Mucosa of descending colon (tissue), 3 donors: ENCODE results near the gene CLIC3. TPM values are rescaled to one million over a fixed set of nuclear protein-coding genes. Genes with fewer than 3 reads are reported as not detected.

ENCODE experiments used
- ATAC-seq: fragments of 200-7000 bp; cut with Tn5 transposase; one replicate; pipeline ENCODE4 v1.9.1; 2020; ENCODE audit warnings: mild to moderate bottlenecking, moderate library complexity
- DNase-seq, 3 donors: peaks; one replicate each; pipeline ENCODE4 v3.0.0-alpha.2; 2020
- H3K36me3 ChIP-seq: fragments of 200-600 bp; one replicate; pipeline ENCODE4 v1.8.0; 2021; ENCODE audit warnings: low read depth, mild to moderate bottlenecking
- H3K4me1 ChIP-seq: fragments of 200-600 bp; one replicate; pipeline ENCODE4 v1.8.0; 2021; ENCODE audit warnings: low read depth, mild to moderate bottlenecking
- H3K4me3 ChIP-seq: fragments of 200-600 bp; one replicate; pipeline ENCODE4 v1.8.0; 2021; ENCODE audit warnings: mild to moderate bottlenecking
- H3K9me3 ChIP-seq: fragments of 200-600 bp; one replicate; pipeline ENCODE4 v1.8.0; 2021; ENCODE audit warnings: mild to moderate bottlenecking
- intact Hi-C, 2 donors: fragments of 100-400 bp; cut with DNase I in 1 of 2; cut with micrococcal nuclease in 1 of 2; formaldehyde crosslinking; loops; one replicate each; pipeline versions ENCODE4 v1.11.0 to v1.11.1; 2022; cut with DNase I, micrococcal nuclease
- total RNA-seq, 3 donors: library from RNA; stranded (reverse); fragmentation: NEBNext Ultra II Directional in 2 of 3; extraction: Animal tissue kit (Norgen Biotek cat#: 25700) in 2 of 3; gene quantifications; one replicate each; pipeline versions ENCODE4 v1.2.1 to v1.2.4, GENCODE V29; 2021 to 2023
- TF ChIP-seq, protein P1 (sequence below): fragments of 200-600 bp; IDR thresholded peaks from one replicate; pipeline ENCODE4 v1.8.0; 2022; ENCODE audit warnings: antibody characterized with exemption, mild to moderate bottlenecking
- donor health status: DM: no; HTN: no; CAD: no; lungs with moderate emphysema.
- donor health status: DM: no; HTN: no; CAD: no.
- donor health status: DM: no; HTN: yes; CAD: no.

CLIC3 gene
- total RNA-seq, 3 donors from 2014 or later, result 0.82 to 1.9 (median 0.99) TPM

DNA sequence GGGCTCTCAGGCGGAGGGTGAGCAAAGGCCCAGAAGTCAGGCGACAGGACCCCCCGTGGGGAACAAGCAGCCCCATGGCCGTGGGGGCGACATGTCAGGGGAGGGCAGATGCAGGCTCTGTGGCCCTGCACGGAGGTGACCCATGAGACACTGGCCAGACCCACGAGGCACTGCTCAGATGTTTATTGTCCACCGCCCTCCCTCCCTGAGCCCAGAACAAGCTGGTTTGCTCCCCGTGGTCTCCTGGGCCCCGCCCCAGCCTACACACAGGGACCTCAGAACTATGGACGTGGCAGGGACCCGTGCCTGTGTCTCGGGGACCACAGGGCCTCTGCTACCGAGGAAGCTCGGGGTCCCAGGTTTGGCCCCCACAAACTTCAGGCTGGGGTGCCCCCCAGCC, 33.6 kb upstream of the CLIC3 start:
- no peak for DNase-seq
- no peak for ATAC-seq
- H3K4me1 ChIP-seq, result peaks cover 48% of the 10 kb centered on the region
- H3K4me3 ChIP-seq, result no peak overlapping the region
- no peaks in the 10 kb centered on the region for H3K36me3 ChIP-seq
- intact Hi-C loops, result loop anchor here in 1 of 2 donors (5.0 kb wide), 1 partner anchor 248 kb away; no protein-coding TSS in a partner anchor
- H3K9me3 ChIP-seq, result no peaks in the 10 kb centered on the region
- TF ChIP-seq, protein P1, sequence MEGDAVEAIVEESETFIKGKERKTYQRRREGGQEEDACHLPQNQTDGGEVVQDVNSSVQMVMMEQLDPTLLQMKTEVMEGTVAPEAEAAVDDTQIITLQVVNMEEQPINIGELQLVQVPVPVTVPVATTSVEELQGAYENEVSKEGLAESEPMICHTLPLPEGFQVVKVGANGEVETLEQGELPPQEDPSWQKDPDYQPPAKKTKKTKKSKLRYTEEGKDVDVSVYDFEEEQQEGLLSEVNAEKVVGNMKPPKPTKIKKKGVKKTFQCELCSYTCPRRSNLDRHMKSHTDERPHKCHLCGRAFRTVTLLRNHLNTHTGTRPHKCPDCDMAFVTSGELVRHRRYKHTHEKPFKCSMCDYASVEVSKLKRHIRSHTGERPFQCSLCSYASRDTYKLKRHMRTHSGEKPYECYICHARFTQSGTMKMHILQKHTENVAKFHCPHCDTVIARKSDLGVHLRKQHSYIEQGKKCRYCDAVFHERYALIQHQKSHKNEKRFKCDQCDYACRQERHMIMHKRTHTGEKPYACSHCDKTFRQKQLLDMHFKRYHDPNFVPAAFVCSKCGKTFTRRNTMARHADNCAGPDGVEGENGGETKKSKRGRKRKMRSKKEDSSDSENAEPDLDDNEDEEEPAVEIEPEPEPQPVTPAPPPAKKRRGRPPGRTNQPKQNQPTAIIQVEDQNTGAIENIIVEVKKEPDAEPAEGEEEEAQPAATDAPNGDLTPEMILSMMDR, result no peak

GRCh38 chr9:137029058-137029936, 32.9 kb upstream of the CLIC3 start:
- Histone ChIP-seq H3K4me1 (peaks cover 41% of the 10 kb centered on the region), H3K4me3 (no peak overlapping the region)

DNA sequence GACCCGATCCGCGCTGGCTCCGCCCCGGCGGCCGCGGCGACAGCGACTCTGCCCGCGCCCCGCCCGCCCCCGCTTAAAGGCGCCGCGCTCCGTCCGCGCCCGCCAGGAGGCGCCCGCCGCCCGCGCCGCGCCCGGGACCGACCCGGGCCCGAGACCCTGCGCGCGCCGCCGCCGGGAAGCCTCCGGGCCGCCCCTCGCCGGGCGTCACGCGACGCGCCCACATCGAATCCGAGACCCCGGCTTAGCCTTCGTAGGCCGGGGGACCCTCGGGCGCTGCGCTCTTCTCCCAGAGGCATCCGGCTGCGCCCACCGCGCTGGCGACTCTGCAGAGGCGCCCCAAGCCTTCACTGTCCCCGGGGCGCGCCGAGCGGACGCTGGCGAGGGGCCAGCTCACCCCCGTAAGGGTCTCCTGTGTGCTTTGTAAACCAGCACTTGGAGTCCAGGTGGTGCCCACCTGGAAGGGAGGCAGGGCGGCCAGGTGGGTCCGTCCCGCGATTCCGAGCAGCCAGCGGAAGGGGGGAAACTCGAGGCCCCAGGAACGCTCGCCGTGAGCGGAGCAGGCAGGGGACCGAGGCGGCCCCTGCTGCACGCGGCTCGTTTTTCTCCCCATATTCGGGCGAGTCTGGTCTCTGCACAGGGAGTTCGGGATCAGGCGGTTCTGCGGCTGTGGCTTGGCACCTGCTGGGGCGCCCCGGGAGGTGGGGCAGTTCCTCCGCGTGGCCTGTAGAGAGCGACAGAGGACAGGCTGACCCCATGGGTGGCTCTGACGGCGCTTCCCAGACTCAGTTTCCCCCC, 32.1 kb upstream of the CLIC3 start:
- no peaks in the 10 kb centered on the region for H3K9me3 ChIP-seq
- no peaks in the 10 kb centered on the region for H3K36me3 ChIP-seq
- TF ChIP-seq, protein P1, result peak; percentile 55
- peaks cover 42% of the 10 kb centered on the region for H3K4me1 ChIP-seq
- intact Hi-C loops, result loop anchor here in 1 of 2 donors (5.0 kb wide), 1 partner anchor 241 kb away; no protein-coding TSS in a partner anchor
- ATAC-seq, result peak; percentile 75
- peak; percentile 81 to 86 (median 84) for DNase-seq
- peak overlapping the region; percentile 24 for H3K4me3 ChIP-seq

More at GRCh38 chr9:137029058-137029936, 32.9 kb upstream of the CLIC3 start:
- ATAC-seq (peak; percentile 71), DNase-seq (peak; percentile 85 to 90 (median 89))
- TF ChIP-seq, protein P1, result peak; percentile 92
- Histone ChIP-seq H3K9me3 (no peaks in the 10 kb centered on the region), H3K36me3 (no peaks in the 10 kb centered on the region)
- intact Hi-C loops, result loop anchor here in 1 of 2 donors (5.0 kb wide), 1 partner anchor 242 kb away; no protein-coding TSS in a partner anchor

DNA sequence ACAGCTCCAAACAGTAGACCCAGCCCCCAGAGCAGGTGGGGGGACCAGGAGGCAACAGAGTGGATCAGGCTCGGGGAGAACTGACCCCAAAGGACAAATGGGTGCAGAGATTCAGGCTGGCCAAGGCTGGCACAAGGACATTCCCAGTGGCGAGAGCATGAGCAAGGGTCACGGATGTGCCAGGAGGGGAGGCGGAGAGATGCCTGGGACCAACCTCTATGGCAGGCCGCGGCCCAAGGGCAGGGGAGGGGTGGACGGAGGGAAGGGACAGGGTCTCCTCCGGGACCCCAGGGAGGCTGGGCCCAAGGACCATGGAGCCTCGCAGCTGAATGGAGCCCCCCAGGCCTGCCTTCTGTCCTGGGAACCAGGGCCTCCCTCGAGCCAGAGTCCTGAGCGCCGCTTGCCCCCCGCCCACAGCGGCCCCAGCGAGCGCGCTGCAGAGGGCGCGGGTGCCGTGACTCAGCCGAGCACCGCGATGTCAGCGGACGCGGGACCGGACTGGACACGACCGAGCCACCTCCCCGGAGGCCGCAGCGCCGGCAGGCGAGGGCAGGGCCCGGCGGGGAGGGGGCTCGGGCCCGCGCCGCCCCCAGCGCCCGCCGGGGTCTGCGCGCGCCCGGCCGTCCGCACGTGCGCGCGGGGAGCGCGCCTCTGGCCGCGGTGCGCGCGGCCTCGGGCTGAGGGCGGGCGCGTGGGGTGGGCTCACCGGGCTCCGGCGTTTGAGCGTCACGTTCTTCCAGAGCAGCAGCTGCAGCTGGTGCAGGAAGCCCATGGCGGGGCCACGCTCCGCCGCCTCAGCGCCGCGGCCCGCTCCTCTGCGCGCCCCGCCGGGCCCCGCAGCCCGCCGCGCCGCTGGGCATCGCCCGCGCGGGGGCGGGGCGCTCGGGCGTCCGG, 31.2 kb upstream of the CLIC3 start, which contains the start of gene ABCA2:
ABCA2 (minus strand) TSS at position 869 of the 894 bp plus-strand sequence; CDS start at position 772, 97 bp downstream.
- H3K4me1 ChIP-seq, result peaks cover 49% of the 10 kb centered on the region
- no peaks in the 10 kb centered on the region for H3K36me3 ChIP-seq
- TF ChIP-seq, protein P1, result no peak
- ATAC-seq (no peak), DNase-seq (no peak)
- no peaks in the 10 kb centered on the region for H3K9me3 ChIP-seq
- peak within 1 kb of the TSS; percentile 24 for H3K4me3 ChIP-seq
- intact Hi-C loops, result loop anchor here in 1 of 2 donors (5.0 kb wide), 1 partner anchor 240 kb away; no protein-coding TSS in a partner anchor
